NCI-H748 (cell line): ENCODE results near the gene CHRNG.

Experiments
- DNase-seq: peaks from one replicate; lab custom pipeline; 2025; ENCODE audit not compliant: unreplicated experiment; lab: John Stamatoyannopoulos, UW

The CHRNG gene

GRCh38 chr2:232539298-232540231 lies at the start of gene CHRNG:
CHRNG (plus strand) TSS chr2:232539692; CDS start chr2:232539748, 56 bp downstream.
- no peak for DNase-seq

- DNase-seq = no peak
Observed at GRCh38 chr2:232490221-232491138, 49.0 kb upstream of the CHRNG start.

- DNase-seq = no peak
Observed at GRCh38 chr2:232491139-232491780, 48.2 kb upstream of the CHRNG start.

GRCh38 chr2:232492236-232492848 lies 47.1 kb upstream of the CHRNG start:
- no peak for DNase-seq

- DNase-seq = no peak
Observed at GRCh38 chr2:232492963-232493700, 46.4 kb upstream of the CHRNG start.

GRCh38 chr2:232493701-232494474 lies 45.6 kb upstream of the CHRNG start:
- DNase-seq = no peak

GRCh38 chr2:232494542-232494941 lies 45.0 kb upstream of the CHRNG start:
- no peak for DNase-seq

- no peak for DNase-seq
Observed at GRCh38 chr2:232495292-232495691, 44.2 kb upstream of the CHRNG start.

- DNase-seq = no peak
Observed at GRCh38 chr2:232496501-232497270, 42.8 kb upstream of the CHRNG start.

- DNase-seq = no peak
Observed at GRCh38 chr2:232497348-232497747, 42.1 kb upstream of the CHRNG start.

- no peak for DNase-seq
Observed at GRCh38 chr2:232498452-232498851, 41.0 kb upstream of the CHRNG start.

GRCh38 chr2:232501331-232501771 lies 38.1 kb upstream of the CHRNG start:
- DNase-seq = peak; percentile 28

GRCh38 chr2:232501794-232502390 lies 37.6 kb upstream of the CHRNG start:
- DNase-seq = no peak

- DNase-seq = no peak
Observed at GRCh38 chr2:232502511-232502910, 37.0 kb upstream of the CHRNG start.

- peak; percentile 68 for DNase-seq
Observed at GRCh38 chr2:232502911-232503808, 36.3 kb upstream of the CHRNG start.

GRCh38 chr2:232503809-232504323 lies 35.6 kb upstream of the CHRNG start:
- no peak for DNase-seq

GRCh38 chr2:232504438-232504837 lies 35.1 kb upstream of the CHRNG start:
- peak; percentile 87 for DNase-seq
